WI38 (cell line): ENCODE results near the gene PDE10A.
"Not testable (repeated sequence)": the region's sequence is repeated elsewhere in the genome, so short reads cannot be mapped to it uniquely, and the experiment has no call there.

ENCODE experiments used
- H3K4me3 ChIP-seq: 2 replicates; pipeline ENCODE4 v1.5.1; 2011; ENCODE audit warnings: low read depth, mild to moderate bottlenecking, control low read depth, low read length
- CTCF ChIP-seq: IDR thresholded peaks from 2 replicates; pipeline ENCODE4 v1.5.1; 2012; ENCODE audit warnings: low read depth, mild to moderate bottlenecking, control low read depth, low read length

The PDE10A gene

GRCh38 chr6:165624871-165625639 is 38.0 kb downstream of the PDE10A start:
- no peak overlapping the region for H3K4me3 ChIP-seq
- TF ChIP-seq CTCF, result no peak

- TF ChIP-seq CTCF, result no peak
- no peak overlapping the region for H3K4me3 ChIP-seq
Observed at GRCh38 chr6:165621940-165622339, 41.1 kb downstream of the PDE10A start.

DNA sequence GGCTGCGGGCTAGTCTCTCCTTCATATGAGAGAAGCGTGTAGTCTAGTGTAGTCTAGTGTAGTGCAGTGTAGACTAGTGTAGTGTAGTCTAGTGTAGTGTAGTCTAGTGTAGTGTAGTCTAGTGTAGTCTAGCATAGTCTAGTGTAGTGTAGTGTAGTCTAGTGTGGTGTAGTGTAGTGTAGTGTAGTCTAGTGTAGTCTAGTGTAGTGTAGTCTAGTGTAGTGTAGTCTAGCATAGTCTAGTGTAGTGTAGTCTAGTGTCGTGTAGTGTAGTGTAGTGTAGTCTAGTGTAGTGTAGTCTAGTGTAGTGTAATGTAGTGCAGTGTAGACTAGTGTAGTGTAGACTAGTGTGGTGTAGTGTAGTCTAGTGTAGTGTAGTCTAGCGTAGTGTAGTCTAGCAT is 44.1 kb downstream of the PDE10A start:
- H3K4me3 ChIP-seq, result not testable (repeated sequence)

DNA sequence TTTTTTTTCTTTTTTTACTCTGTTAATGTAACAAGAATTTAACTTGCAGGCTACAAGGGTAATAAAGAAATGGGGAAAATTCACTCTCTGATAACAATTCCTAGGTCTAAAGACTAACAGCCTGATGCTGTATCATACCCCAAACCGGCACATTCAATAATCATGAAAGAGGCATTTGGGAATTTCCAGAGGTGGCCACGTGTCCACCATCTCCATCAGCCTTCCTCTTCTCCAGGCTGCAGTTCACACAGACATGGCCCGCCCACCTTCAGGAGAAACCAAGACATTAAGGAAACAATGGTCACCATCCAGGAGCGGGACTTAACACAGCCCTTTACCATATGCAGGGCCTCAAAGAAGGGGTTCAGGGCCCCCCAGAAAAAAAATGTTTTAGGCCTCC is 44.8 kb downstream of the PDE10A start:
- TF ChIP-seq CTCF, result no peak
- H3K4me3 ChIP-seq, result no peak overlapping the region

- no peak for TF ChIP-seq CTCF
- no peak overlapping the region for H3K4me3 ChIP-seq
Observed at GRCh38 chr6:165617528-165617927, 45.5 kb downstream of the PDE10A start.

GRCh38 chr6:165616116-165616515 is 46.9 kb downstream of the PDE10A start:
- no peak overlapping the region for H3K4me3 ChIP-seq
- TF ChIP-seq CTCF, result no peak

DNA sequence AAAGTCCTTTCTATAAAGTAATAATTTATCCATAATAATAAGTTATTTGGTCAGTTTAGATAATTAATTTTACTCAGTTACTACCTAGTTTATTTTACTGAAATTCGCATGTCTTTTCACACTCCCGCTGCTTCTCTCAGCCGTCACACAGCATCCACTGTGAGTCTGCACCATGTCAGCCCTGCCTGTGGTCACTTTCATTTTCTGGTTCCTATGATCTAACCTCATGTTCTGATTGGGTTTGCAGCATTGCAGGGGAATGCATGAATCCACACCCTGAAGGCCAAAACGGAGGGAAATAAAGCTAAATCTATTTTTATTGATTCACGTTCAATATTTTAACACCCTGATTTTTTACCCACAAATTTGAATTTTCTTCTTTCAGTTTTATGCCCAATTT is 47.4 kb downstream of the PDE10A start:
- TF ChIP-seq CTCF, result no peak
- H3K4me3 ChIP-seq, result no peak overlapping the region

DNA sequence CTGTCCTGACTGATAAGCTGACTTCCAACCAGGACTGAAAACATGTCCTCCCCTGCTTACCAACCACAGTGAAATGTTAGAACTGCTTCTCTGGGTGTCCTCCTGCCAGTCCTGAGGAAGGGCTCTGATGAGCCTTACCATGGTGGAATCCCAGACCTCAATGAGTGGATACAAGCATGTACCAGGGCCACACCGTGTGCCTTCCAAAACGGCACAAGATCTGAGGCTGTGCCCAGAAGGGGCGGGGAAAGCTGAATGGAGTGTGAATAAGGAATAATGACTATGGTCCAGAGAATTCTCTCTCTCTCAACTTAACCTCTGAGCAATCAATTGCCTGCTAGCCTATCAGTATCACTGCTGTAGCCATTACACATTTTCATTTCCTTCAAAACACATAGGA is 51.7 kb downstream of the PDE10A start:
- no peak overlapping the region for H3K4me3 ChIP-seq
- TF ChIP-seq CTCF, result no peak

DNA sequence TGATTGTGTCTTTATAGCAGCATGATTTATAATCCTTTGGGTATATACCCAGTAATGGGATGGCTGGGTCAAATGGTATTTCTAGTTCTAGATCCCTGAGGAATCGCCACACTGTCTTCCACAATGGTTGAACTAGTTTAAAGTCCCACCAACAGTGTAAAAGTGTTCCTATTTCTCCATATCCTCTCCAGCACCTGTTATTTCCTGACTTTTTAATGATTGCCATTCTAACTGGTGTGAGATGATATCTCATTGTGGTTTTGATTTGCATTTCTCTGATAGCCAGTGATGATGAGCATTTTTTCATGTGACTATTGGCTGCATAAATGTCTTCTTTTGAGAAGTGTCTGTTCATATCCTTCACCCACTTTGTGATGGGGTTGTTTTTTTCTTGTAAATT is 54.5 kb downstream of the PDE10A start:
- H3K4me3 ChIP-seq, result not testable (repeated sequence)
